Ectodermal cell (in vitro differentiated cells): ENCODE results near the gene AFF2.

Experiments
- H3K27ac ChIP-seq: 2 replicates; pipeline ENCODE4 v1.7.0; 2013; ENCODE audit warnings: mild to moderate bottlenecking, low read depth, low read length; ENCODE audit not compliant: insufficient read depth, poor library complexity, severe bottlenecking
- H3K27me3 ChIP-seq: 2 replicates; pipeline ENCODE4 v1.7.0; 2013; ENCODE audit warnings: mild to moderate bottlenecking, low read length; ENCODE audit not compliant: insufficient read depth, control insufficient read depth, poor library complexity, severe bottlenecking
- H3K36me3 ChIP-seq: one replicate; pipeline ENCODE4 v1.7.0; 2013; ENCODE audit warnings: low read length; ENCODE audit not compliant: control insufficient read depth, insufficient read depth
- H3K4me1 ChIP-seq: one replicate; pipeline ENCODE4 v1.7.0; 2013; ENCODE audit warnings: low read length; ENCODE audit not compliant: control insufficient read depth, insufficient read depth
- H3K4me3 ChIP-seq: 2 replicates; pipeline ENCODE4 v1.7.0; 2013; ENCODE audit warnings: low read depth, low read length, control low read depth; ENCODE audit not compliant: insufficient read depth
- H3K9me3 ChIP-seq: 2 replicates; pipeline ENCODE4 v1.7.0; 2013; ENCODE audit warnings: mild to moderate bottlenecking, low read length, moderate library complexity; ENCODE audit not compliant: control insufficient read depth
- WGBS, 2 experiments: methylation state at CpG; one replicate each; pipeline ENCODE4 v1.1.7; 2013; ENCODE audit warnings: missing lambda C conversion rate in 2 of 2; 5-methylcytosine and 5-hydroxymethylcytosine counted together

Gene AFF2

DNA sequence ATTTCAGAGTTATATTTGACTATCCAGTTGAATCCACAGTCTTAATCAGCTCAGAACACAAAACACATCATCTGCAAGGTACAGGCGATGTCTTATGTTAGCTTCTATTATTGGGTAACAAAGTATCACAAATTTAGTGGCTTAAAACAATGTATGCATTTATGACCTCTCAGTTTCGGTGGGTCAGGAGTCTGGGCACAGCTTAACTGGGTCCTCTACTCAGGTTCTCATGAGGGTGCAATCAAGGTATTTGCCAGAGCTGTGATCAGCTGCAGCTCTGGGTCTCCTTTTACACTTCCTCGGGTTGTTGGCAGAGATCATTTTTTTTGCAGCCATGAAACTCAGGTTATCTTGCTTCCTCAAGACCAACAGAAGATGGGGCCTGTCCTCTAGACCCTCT lies 505.8 kb downstream of the AFF2 start:
- Histone ChIP-seq H3K4me3 (no peak overlapping the region), H3K27ac (no peak overlapping the region)
- WGBS, 2 experiments: 90% methylated on average over 2 to 3 of the region's 3 CpGs

DNA sequence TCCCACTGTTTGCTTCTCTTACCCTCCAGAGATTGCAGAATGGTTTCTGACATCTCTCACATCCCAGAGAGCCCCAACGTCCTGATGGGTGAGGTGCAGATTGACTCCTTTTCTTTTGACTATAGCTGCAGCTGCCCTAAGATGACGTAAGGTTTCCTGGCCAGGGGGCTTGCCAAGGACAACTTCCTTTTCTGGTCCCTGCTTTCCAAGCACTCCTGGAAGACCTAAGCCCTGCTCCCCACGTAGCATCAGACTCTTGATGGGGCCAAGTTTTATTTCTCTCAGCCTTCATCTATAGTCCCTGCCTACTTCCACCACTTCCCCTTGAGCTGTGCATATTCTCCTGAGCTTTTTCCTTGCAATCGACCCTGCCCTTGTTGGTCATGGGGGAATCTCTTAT lies 507.0 kb downstream of the AFF2 start:
- WGBS, 2 experiments: 90 to 92% methylated on average over 4 of the region's 4 CpGs
- Histone ChIP-seq H3K27me3 (no peaks in the 10 kb centered on the region), H3K36me3 (no peaks in the 10 kb centered on the region), H3K9me3 (no peaks in the 10 kb centered on the region), H3K4me1 (no peaks in the 10 kb centered on the region), H3K27ac (no peak overlapping the region), H3K4me3 (no peak overlapping the region)

More for the DNA sequence above, 505.8 kb downstream of the AFF2 start:
- Histone ChIP-seq H3K4me1 (no peaks in the 10 kb centered on the region), H3K9me3 (no peaks in the 10 kb centered on the region), H3K27me3 (no peaks in the 10 kb centered on the region), H3K36me3 (no peaks in the 10 kb centered on the region)

DNA sequence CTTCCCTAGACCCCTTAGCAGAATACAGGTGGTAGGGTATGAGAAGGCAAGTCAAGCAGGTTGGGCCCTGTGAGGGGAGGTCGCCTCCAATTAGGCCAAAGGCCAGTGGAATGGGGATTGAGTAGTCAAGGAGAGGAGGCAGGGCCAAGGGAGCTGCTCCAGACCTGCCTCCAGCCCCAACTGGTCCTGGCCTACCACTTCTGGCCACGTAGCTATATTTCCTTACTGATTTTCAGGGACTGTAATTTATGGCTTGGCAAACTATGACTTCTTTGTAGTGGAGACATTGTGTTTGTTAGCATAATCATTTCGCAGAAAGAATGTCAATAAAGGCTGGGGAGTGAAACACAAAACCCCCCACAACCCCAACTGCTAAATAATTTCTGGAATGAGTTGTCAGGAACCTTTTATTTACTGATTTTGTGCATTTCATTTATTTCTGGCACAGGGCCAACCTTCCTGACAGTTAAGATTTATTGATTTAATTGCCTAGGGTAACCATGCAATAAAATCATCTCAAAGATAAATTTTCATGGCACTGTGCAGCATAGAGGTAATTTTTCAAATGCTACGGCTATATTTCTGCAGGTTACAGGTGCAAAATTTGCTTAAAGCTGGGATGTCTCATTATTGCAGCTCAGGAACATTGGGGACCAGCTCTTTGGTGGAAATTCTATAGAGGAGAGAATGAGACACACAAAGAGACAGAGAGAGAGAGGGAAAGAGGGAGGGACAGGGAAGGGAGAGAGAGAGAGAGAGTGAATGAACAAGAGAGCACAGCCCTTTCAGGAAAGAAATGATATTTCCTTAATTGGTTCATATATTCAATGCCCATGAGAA lies 509.8 kb downstream of the AFF2 start:
- Histone ChIP-seq H3K4me1 (no peaks in the 10 kb centered on the region), H3K36me3 (no peaks in the 10 kb centered on the region), H3K27ac (no peak overlapping the region), H3K9me3 (no peaks in the 10 kb centered on the region), H3K4me3 (no peak overlapping the region), H3K27me3 (no peaks in the 10 kb centered on the region)
- 88 to 92% methylated on average over 3 of the region's 4 CpGs for WGBS, 2 experiments

DNA sequence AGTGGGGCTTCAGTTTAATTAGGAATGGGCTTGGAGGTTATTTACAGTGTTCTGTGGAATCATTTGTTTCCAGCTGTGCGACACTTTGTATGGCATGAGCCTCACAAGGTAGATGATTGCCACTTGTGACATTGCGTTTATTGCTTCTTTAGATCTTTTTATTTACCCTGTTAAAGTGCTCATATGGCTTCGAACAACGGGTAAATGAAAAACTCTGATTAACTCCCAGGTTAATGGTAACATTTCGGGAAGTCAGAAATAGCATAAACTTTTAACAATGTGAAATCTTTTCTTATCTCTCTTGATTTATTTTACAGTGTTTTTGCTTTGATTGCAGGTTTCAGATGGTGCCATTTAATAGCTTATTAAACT lies 510.4 kb downstream of the AFF2 start:
- 85 to 98% methylated on average over 4 to 5 of the region's 5 CpGs for WGBS, 2 experiments
- no peaks in the 10 kb centered on the region for H3K27me3 ChIP-seq
- H3K9me3 ChIP-seq: no peaks in the 10 kb centered on the region
- H3K4me1 ChIP-seq: no peaks in the 10 kb centered on the region
- H3K36me3 ChIP-seq: no peaks in the 10 kb centered on the region
- no peak overlapping the region for H3K27ac ChIP-seq
- no peak overlapping the region for H3K4me3 ChIP-seq

DNA sequence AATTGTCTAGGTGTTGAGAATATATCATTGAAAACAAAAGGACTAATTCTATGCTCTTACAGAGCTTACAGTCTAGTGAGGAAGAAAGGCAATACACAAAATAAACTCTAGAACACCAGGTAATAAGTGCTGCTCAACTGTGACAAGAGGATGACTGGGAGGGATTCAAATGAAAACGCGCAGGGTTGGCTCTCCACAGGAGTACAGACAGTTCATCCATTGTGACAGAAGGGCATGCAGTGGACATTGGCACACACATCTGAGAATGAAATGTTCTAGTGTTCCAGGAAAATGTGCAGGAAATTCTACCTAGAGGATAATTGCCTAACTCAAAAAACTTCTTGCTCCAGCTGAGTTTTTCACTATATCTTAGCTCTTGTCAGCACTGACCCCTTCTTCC lies 512.7 kb downstream of the AFF2 start:
- H3K27me3 ChIP-seq: no peaks in the 10 kb centered on the region
- H3K4me1 ChIP-seq: no peaks in the 10 kb centered on the region
- no peak overlapping the region for H3K27ac ChIP-seq
- H3K9me3 ChIP-seq: no peaks in the 10 kb centered on the region
- no peaks in the 10 kb centered on the region for H3K36me3 ChIP-seq
- H3K4me3 ChIP-seq: no peak overlapping the region
- WGBS, 2 experiments: 91 to 94% methylated on average over 2 of the region's 2 CpGs

DNA sequence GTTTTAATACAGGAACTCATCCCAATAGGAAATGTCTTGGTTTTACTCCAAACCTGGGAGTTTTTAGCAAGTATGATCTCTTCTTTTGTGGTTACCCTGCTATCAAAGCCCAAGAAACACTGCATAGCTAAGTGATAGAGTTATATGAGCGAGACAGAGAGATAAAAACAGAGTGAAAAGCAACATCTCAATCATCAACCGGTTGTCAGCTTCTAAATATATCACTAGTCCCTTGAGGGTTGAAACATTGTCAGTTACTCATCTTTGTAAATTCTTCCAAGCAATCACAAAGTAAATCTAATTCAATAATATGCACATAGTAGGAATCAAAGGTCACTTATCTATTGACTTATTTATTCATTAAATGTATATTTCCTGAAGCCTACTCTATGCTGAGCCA lies 520.7 kb downstream of the AFF2 start:
- H3K27ac ChIP-seq: no peak overlapping the region
- no peak overlapping the region for H3K4me3 ChIP-seq
- no peaks in the 10 kb centered on the region for H3K27me3 ChIP-seq
- no peaks in the 10 kb centered on the region for H3K36me3 ChIP-seq
- WGBS, 2 experiments: 100% methylated on average over 2 of the region's 2 CpGs
- no peaks in the 10 kb centered on the region for H3K4me1 ChIP-seq
- no peaks in the 10 kb centered on the region for H3K9me3 ChIP-seq

DNA sequence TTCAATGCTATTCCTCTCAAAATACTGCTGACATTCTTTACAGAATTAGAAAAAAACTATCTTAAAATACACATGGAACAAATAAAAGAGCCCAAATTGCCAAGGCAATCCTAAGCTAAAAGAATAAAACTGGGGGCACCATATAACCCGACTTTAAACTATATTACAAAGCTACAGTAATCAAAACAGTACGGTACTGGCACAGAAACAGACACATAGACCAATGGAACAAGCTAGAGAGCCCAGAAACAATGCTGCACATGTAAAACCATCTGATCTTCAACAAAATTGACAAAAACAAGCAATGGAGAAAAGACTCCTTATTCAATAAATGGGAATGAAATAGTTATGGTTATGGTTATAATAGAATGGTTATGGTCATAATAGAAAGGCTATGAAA lies 522.1 kb downstream of the AFF2 start:
- WGBS, 2 experiments: 70 to 74% methylated on average over 2 of the region's 2 CpGs
- H3K27ac ChIP-seq: no peak overlapping the region
- H3K36me3 ChIP-seq: no peaks in the 10 kb centered on the region
- no peaks in the 10 kb centered on the region for H3K27me3 ChIP-seq
- H3K4me1 ChIP-seq: no peaks in the 10 kb centered on the region
- H3K9me3 ChIP-seq: no peaks in the 10 kb centered on the region
- no peak overlapping the region for H3K4me3 ChIP-seq

DNA sequence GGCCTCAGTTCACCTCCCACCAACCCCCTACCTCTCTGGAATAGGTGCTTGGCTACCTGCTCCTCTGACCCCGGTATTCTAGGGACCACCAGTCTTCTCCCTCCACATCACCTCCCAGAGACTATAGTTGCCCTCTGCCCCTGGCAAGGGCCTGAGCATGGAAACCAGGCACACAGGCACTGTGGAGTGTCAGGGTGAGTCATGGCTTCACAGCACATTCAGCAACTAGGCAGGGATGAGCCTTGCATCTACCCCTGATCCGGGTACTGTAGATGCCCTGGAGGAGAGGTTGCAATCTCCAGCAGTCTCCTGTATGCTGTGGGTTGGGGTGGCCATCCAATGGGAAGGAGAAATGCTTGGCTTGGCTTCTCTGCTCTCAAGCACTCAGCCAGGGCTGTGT lies 532.0 kb downstream of the AFF2 start:
- 85 to 93% methylated on average over 1 to 2 of the region's 2 CpGs for WGBS, 2 experiments
- Histone ChIP-seq H3K9me3 (no peaks in the 10 kb centered on the region), H3K27me3 (no peaks in the 10 kb centered on the region), H3K4me1 (no peaks in the 10 kb centered on the region), H3K36me3 (no peaks in the 10 kb centered on the region), H3K4me3 (no peak overlapping the region), H3K27ac (no peak overlapping the region)

DNA sequence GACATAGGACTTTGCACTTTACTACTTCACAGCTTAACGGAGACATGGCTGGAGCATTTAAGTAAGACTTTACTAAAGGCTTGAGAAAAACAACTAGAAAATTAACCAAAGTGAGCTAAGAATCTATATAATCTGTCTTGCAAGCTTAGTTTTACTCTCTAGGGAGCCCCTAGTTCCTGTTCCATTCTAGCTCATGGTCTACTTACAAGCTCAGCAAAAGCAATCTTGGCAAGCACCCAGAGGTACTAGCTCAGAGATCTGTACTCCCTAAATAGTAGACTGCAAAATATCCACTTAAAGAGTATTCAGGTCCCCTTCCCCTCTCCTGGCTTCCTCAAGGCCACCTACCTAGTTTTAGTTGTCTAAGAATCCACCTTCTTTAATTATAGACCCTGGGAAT lies 535.7 kb downstream of the AFF2 start:
- Histone ChIP-seq H3K27ac (no peak overlapping the region), H3K36me3 (no peaks in the 10 kb centered on the region), H3K4me1 (no peaks in the 10 kb centered on the region), H3K9me3 (no peaks in the 10 kb centered on the region), H3K27me3 (no peaks in the 10 kb centered on the region), H3K4me3 (no peak overlapping the region)
- WGBS, 2 experiments: 71 to 77% methylated on average over 1 of the region's 1 CpG

DNA sequence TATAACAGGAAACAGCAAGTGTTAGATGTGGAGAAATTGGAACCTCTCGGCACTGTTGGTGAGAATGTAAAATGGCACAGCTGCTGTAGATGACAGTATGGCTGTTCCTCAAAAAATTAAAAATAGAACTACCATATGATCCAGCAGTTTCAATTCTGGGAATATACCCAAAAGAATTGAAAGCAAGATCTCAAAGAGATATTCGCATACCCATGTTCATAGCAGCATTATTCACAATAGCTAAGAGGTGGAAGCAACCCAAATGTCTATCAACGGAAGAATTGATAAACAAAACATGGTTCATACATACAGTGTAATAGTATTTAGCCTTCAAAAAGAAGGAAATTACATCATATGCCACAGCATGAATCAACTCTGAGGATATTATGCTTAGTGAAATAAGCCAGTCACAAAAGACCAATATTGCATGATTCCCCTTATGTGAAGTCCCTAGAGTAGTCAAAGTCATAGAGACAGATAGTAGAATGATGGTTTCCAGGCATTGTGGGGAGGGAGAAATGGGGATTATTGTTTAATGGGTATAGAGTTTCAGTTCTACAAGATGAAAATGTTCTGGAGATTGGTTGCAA lies 537.0 kb downstream of the AFF2 start:
- Histone ChIP-seq H3K4me1 (no peaks in the 10 kb centered on the region), H3K4me3 (no peak overlapping the region), H3K36me3 (no peaks in the 10 kb centered on the region), H3K27me3 (no peaks in the 10 kb centered on the region), H3K9me3 (no peaks in the 10 kb centered on the region), H3K27ac (no peak overlapping the region)
- WGBS, 2 experiments: 94 to 100% methylated on average over 2 to 3 of the region's 3 CpGs
